Adrenal gland (tissue), 12 donors: ENCODE measurements around the gene SCAI. TPM values are rescaled to one million over a fixed set of nuclear protein-coding genes. Genes with fewer than 3 reads are reported as not detected.
"Not testable (repeated sequence)": the region's sequence is repeated elsewhere in the genome, so short reads cannot be mapped to it uniquely, and the experiment has no call there.

Experiments
- DNase-seq, 7 donors: peaks; one replicate each; pipeline ENCODE4 v3.0.0-alpha.2; 2019 to 2020
- H3K27ac ChIP-seq, 5 donors: fragments of 200-600 bp; sonication (generic) in 4 of 5; 1 replicate in 3 of 5; 2 replicates in 2 of 5; pipeline versions ENCODE4 v1.5.1 to v1.8.0; 2016 to 2020; ENCODE audit warnings: mild to moderate bottlenecking in 1 of 5
- H3K27me3 ChIP-seq: fragments of 200-600 bp; 2 replicates; pipeline ENCODE4 v1.8.0; 2021
- H3K36me3 ChIP-seq, 2 donors: fragments of 200-600 bp; replicated peaks in 1 of 2; 1 replicate in 1 of 2; 2 replicates in 1 of 2; pipeline versions ENCODE4 v1.5.1 to v1.8.0; 2018 to 2022
- H3K4me1 ChIP-seq, 2 donors: fragments of 200-600 bp; replicated peaks in 1 of 2; 1 replicate in 1 of 2; 2 replicates in 1 of 2; pipeline versions ENCODE4 v1.5.1 to v1.8.0; 2018 to 2021
- H3K4me3 ChIP-seq, 4 donors: fragments of 200-600 bp; sonication (generic) in 3 of 4; one replicate each; pipeline ENCODE4 v1.5.1; 2016 to 2018
- H3K9me3 ChIP-seq, 3 donors: fragments of 200-600 bp; sonication (generic) in 1 of 3; replicated peaks in 1 of 3; 1 replicate in 2 of 3; 2 replicates in 1 of 3; pipeline versions ENCODE4 v1.5.1 to v1.8.0; 2016 to 2021
- CTCF ChIP-seq, 6 experiments: fragments of 450-650 bp in 4 of 6; fragments of 200-600 bp in 2 of 6; sonication (generic) in 1 of 6; IDR thresholded peaks; 1 replicate in 5 of 6; 2 replicates in 1 of 6; pipeline versions ENCODE4 v1.5.1 to v1.8.0; 2016 to 2021; ENCODE audit warnings: antibody characterized with exemption in 6 of 6, mild to moderate bottlenecking in 2 of 6, moderate library complexity in 1 of 6
- POLR2A ChIP-seq, 2 donors: fragments of 450-650 bp; IDR thresholded peaks; one replicate each; pipeline ENCODE4 v1.6.1; 2017; ENCODE audit warnings: antibody characterized with exemption in 2 of 2, mild to moderate bottlenecking in 2 of 2, moderate library complexity in 1 of 2
- WGBS, 4 donors: extraction: QIAGEN DNeasy Blood & Tissue Kit in 2 of 4; methylation state at CpG; one replicate each; pipeline versions ENCODE4 v1.1.5 to v1.1.7; 2013 to 2017; 5-methylcytosine and 5-hydroxymethylcytosine counted together
- intact Hi-C, 2 donors: fragments of 100-400 bp; cut with DNase I; formaldehyde crosslinking; loops; one replicate each; pipeline versions ENCODE4 v1.14.1 to v1.15.0; 2022 to 2023
- polyA plus RNA-seq, 3 donors: library from polyadenylated mRNA; stranded (reverse); fragments of 200-250 nt in 2 of 3; fragments of 350-450 nt in 1 of 3; fragmentation: Illumina TruSeq in 1 of 3; extraction: RNeasy Lipid Tissue Mini Kit (QIAGEN cat#74804) in 1 of 3; gene quantifications; one replicate each; pipeline ENCODE4 v1.2.3, GENCODE V29; 2013 to 2014
- total RNA-seq, 9 donors: library from RNA; depleted of rRNA in 4 of 9; stranded (reverse); fragments of >200 nt in 4 of 9; fragments of 120-200 nt in 1 of 9; fragmentation: NEBNext Ultra II Directional in 1 of 9; extraction: Animal tissue kit (Norgen Biotek cat#: 25700) in 1 of 9; gene quantifications; one replicate each; pipeline versions ENCODE4 v1.1.0 to v1.2.4, GENCODE V29; 2013 to 2023
- donor health status: healthy with polysubstance abuse.
- donor health status: Bipolar disorder and iron deficiency.
- donor health status: DM: yes; HTN: yes; CAD: no.
- donor health status: DM: no; HTN: no; CAD: no.
- donor health status: DM: no; HTN: no; CAD: no.
- donor health status: DM: yes; HTN: yes; CAD: no.

SCAI gene
- total and polyA plus RNA-seq, 12 donors: 1.4 to 19.6 (median 9.2) TPM

- H3K9me3 ChIP-seq: no peaks in the 10 kb centered on the region
- no peak overlapping the region for H3K4me3 ChIP-seq
- peaks cover 0 to 17% of the 10 kb centered on the region in 2 donors for H3K36me3 ChIP-seq
- peak overlapping the region in 2 of 5 donors; percentile 30 to 52 for H3K27ac ChIP-seq
- no peak for DNase-seq
- intact Hi-C loops: no loop called here
- H3K27me3 ChIP-seq: no peaks in the 10 kb centered on the region
- peaks cover 0 to 11% of the 10 kb centered on the region in 2 donors for H3K4me1 ChIP-seq
- 80 to 97% (median 93%) methylated on average over 2 of the region's 2 CpGs for WGBS, 4 donors
- no peak for TF ChIP-seq CTCF (IDR thresholded peaks at IDR 0.05)
- TF ChIP-seq POLR2A (IDR thresholded peaks at IDR 0.05): no peak
Measured at GRCh38 chr9:125166762-125167161, 23.4 kb upstream of the SCAI start.

DNA sequence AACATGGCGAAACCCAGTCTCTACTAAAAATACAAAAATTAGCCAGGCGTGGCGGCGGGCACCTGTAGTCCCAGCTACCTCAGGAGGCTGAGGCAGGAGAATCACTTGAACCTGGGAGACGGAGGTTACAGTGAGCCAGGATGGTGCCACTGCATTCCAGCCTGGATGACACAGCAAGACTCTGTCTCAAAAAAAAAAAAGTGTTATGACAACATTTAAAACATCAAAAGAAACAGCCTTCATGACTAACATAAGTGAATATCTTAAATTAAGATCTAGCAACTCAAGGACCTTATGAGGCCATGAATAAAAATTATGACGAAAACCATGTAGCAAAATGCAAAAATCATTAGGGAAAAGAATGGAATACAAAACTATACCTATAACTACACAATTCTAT is 19.6 kb upstream of the SCAI start:
- H3K27me3 ChIP-seq, H3K9me3 ChIP-seq, H3K36me3 ChIP-seq, H3K4me3 ChIP-seq, intact Hi-C loops, DNase-seq, H3K27ac ChIP-seq: not testable (repeated sequence)
- 80 to 88% (median 84%) methylated on average over 6 of the region's 6 CpGs for WGBS, 4 donors
- H3K4me1 ChIP-seq: peaks cover 0 to 23% of the 10 kb centered on the region in 2 donors

GRCh38 chr9:125161284-125161918 is 18.1 kb upstream of the SCAI start:
- WGBS, 4 donors: 65 to 78% (median 73%) methylated on average over 3 of the region's 3 CpGs
- H3K4me3 ChIP-seq: no peak overlapping the region
- H3K27me3 ChIP-seq: no peaks in the 10 kb centered on the region
- H3K27ac ChIP-seq: peak overlapping the region in 1 of 5 donors; percentile 51
- H3K4me1 ChIP-seq: peaks cover 0 to 19% of the 10 kb centered on the region in 2 donors
- no peaks in the 10 kb centered on the region for H3K9me3 ChIP-seq
- intact Hi-C loops: no loop called here
- H3K36me3 ChIP-seq: peaks cover 0 to 8% of the 10 kb centered on the region in 2 donors
- TF ChIP-seq CTCF (IDR thresholded peaks at IDR 0.05) (no peak), POLR2A (IDR thresholded peaks at IDR 0.05) (no peak)
- peak in 3 of 7 donors; percentile 28 to 38 (median 34) for DNase-seq

- Histone ChIP-seq H3K27ac (no peak overlapping the region), H3K4me1 (peaks cover 0 to 15% of the 10 kb centered on the region in 2 donors), H3K27me3 (no peaks in the 10 kb centered on the region), H3K36me3 (peaks cover 0 to 8% of the 10 kb centered on the region in 2 donors), H3K9me3 (no peaks in the 10 kb centered on the region), H3K4me3 (no peak overlapping the region)
- no peak for TF ChIP-seq POLR2A (IDR thresholded peaks at IDR 0.05)
- no peak for TF ChIP-seq CTCF (IDR thresholded peaks at IDR 0.05)
- intact Hi-C loops: no loop called here
- no peak for DNase-seq
Measured at GRCh38 chr9:125160750-125161149, 17.4 kb upstream of the SCAI start.

DNA sequence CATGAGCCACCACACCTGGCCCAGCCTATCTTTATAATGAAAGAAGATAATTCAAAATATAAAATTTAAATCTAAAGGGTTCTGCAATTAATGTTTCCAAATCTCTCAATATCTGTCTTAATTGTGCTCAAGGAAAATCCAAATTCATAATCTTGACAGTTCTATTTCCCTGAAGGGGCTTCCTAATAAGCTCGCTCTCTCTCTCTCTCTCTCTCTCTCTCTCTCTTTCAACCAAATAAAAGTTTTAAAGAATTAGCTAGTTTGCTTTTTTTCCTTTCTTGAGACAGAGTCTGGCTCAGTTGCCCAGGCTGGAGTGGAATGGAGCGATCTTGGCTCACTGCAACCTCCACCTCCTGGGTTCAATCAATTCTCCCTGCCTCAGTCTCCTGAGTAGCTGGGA is 13.2 kb upstream of the SCAI start:
- Histone ChIP-seq H3K27me3 (no peaks in the 10 kb centered on the region), H3K4me1 (peaks cover 0 to 10% of the 10 kb centered on the region in 2 donors), H3K27ac (no peak overlapping the region), H3K9me3 (no peaks in the 10 kb centered on the region), H3K36me3 (peaks cover 0 to 35% of the 10 kb centered on the region in 2 donors), H3K4me3 (no peak overlapping the region)
- 84 to 100% (median 96%) methylated on average over 2 of the region's 2 CpGs for WGBS, 4 donors
- no peak for DNase-seq
- TF ChIP-seq CTCF (IDR thresholded peaks at IDR 0.05) (no peak), POLR2A (IDR thresholded peaks at IDR 0.05) (no peak)
- intact Hi-C loops: no loop called here
